ENCODE data around the gene MLLT1. TPM values are rescaled to one million over a fixed set of nuclear protein-coding genes. Genes with fewer than 3 reads are reported as not detected.

MLLT1 gene
- total RNA-seq, 2 donors from 2014 or later, result 49.2 to 52.0 TPM

DNA sequence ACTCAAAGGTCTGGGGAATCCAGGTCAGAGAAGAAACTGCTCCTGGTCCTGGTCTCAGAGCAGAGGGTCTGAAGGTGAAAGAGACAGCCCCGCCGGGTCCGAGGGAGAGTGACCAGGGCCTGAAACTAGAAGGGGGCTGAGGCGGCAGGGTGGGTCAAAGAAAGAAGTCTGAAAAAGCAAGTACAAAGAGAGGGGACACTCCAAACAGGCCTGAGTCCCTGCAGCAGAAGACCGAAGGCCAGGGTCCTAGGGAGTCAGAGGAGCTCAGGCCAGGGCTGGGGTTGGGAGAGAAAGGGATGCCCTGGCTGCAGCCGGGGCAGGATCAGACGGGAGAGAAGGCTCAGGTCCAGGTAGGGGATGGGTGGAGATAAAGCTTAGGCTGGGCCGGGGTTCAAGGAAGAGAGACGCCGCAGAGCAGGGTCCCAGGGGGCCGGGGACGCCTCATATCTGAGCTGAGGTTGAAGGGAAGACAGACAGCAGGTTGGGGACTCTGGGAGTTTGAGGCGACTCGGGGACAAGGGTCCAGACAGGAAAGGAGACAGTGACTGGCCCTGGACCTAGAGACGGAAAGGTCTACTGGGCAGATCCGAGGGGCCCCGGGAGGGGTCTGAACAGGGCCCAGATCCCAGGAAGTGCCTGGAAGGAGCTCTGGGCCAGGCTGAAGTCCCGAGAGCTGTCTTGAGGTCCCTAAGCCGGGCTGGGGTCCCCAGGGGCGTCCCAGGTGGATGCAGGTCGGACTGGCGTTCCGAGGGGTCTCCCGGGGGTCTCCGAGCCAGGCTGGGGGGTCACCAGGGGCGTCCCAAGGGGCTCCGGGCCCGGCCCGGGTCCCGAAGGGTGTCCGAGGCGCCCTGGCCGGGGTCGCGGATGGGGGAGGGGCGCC is 795 bp downstream of the MLLT1 start:
- intact Hi-C loops (cut with DNase I), result no loop called here
- DNase-seq (ENCODE audit: low spot score), result no peak

DNA sequence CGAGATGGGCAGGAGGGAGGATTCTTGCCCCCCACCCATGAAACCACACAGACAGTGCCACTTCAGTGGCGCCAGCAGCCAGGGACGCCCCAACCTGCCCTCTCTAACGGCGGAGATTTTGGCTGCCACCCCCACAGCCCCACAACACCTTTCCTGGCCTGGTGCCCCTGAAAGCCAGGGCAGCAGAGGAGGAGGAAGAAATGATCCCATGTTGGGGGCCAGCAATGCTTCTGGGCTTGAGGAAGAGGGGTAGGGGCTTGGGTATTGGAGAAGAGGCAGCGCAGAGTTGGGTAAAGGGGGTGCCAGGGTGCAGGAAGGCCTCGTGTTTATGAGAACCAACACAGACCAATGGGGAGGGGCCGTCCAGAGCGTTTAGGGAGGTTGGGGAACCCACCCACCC is 1.7 kb downstream of the MLLT1 start:
- intact Hi-C loops (cut with DNase I), result no loop called here
- no peak for DNase-seq (ENCODE audit: low spot score)

DNA sequence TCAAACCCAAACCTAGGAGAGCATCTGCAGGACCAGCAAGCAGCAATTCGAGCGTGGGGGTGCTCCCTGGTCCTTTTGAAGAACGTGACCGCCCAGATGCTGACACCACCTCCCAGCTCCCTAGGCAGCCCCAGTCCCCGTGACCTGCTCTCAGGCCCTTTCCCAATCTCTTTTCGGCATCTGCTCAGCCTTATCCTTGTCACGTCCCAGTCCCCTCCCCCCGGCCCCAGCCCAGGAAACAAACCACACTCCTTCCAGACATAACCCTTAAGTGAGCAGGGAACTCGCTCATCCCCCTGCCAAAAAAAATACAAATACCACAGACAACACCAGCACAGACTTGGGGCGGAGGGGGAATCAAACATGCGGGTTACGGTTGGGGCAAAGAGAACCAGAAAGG is 3.3 kb downstream of the MLLT1 start:
- intact Hi-C loops (cut with DNase I), result no loop called here
- peak; percentile 94 for DNase-seq (ENCODE audit: low spot score)

DNA sequence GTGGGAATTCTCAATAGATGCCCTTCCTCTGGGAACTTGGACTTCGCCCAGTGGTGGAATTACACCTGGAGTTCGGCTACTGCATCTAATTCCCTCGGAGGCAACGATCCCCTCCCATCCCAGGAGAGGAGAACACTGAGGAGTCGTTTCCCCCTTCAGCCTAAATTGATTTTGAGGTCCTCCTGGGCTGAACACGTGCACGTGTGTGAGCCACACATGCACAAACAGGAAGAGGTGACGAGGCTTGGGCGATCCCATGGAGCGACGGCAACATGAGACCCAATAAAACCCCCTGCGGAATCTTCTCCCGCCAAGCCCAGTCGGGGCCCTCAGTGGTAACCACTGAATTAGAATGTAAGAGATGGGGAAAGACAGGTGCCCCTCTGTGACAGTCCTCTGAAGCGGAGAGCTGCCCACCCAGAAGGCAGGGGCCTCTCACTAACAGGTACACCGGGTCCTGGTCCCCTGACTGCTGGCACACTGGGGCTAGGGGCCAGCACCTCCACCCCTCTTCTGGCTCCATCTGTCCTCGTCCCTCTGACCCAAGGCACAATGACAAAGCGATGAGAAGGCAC is 4.5 kb downstream of the MLLT1 start:
- intact Hi-C loops (cut with DNase I), result no loop called here
- DNase-seq (ENCODE audit: low spot score), result peak; percentile 67

DNA sequence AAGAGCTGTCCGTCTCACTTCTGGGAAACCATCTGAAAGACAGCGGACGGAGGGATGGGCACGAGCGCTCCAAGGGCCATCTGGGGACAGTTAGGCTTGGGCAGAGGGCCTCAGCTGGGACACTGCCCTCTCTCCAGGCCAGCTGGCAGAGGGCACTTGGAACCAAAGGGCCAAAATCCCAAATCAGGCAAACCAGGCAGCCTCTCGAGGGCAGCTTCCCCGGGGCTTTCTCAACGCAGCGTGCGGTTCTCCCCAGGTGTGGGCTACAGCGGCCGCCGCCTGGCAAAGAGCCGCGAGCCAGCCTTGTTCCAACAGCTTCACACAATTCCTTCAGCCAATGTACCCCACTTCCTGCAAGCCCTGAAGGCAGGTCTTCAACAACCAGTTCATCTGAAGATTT is 5.0 kb downstream of the MLLT1 start:
- intact Hi-C loops (cut with DNase I), result no loop called here
- DNase-seq (ENCODE audit: low spot score), result no peak

DNA sequence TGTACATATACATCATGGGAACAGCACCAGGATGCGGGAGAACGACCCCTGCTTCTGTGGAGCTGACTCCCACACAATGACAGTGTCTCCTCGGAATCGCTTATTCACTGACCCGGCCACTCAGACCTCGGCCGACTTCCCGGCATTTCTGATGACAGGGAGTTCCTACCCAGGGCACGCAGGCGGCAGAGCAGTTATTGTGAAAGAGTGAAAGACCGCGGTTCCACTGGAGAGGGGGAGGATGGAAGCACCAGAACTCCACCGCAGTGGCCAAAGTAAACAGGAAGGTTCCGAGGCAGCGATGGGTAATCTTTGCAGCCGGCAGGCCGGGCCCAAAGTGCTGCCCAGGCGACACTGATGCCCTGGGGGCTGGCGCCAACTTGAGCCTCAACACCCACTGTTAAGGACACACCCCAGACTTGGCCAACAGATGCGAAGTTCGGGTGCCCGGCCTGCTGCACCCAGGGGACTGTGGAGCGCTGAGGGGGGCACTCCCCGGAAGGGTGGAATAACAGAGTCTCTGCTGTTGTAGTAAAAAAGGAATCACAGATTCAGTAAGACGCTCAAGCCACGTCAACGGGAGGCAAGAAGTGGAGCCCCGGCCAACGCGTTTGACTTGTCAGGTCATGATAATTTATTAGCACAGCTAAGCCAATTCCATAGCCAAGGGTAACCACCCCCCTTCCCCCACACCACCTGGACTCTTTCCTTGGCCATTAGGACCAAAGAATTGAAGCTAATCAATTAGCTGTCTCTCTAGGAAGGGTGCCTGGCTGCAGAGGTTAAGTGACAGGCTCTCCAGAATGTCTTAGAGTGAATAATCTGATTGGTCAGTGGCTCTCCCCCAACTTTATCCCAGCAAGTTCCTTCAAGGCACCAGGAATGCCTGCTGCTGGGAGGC is 5.8 kb downstream of the MLLT1 start:
- DNase-seq (ENCODE audit: low spot score), result peak; percentile 97
- intact Hi-C loops (cut with DNase I), result no loop called here

DNA sequence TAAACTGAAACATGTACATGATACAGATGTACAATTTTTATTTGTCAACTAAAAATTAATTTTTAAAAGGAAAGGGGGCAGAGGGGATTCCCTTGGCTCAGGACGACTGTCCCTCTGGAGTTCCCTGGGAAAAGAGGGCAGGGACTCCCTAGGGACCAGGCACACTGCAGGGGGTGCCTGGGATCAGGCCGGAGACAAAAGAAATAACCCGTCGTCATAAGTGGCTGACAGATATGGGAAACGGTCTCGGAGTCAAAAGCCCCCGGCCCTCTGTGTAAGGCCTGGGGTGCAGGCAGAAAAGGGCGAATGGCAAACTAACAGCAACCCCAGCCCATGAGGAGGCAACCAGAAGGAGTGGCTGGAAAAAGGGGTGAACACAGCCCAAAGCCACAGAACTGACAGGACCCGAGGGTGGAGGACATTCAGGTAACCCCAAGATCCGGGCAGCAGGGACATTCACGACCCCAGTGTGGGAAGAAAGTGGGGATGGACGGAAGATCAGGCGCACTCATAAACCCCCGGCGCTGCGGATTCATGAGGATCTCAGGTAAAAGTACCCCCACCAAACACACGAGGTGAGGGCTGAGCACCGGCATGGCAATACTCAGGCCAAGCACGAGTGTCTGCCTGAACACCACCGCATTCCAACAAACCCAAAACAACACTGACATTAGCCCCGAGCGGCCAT is 6.7 kb downstream of the MLLT1 start:
- intact Hi-C loops (cut with DNase I), result no loop called here
- DNase-seq (ENCODE audit: low spot score), result no peak

DNA sequence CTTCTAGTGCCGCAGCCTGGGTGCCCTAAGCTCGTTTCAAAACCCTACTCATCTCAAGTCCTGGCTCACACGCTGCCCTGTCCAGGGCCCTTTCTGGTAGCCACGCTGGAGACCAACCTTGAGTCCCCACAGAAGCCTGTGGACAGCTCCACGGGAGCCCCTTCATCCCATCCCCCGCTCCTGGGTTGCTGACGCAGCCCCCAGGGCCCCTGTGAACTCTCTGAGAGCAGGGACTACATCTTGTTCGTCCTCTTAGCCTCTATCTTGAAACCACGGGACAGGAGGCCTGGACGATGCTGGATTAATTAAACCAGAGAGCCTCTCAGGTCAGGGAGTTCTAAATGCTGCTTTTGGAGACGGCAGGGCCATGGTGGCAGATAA is 7.4 kb downstream of the MLLT1 start:
- intact Hi-C loops (cut with DNase I), result no loop called here
- no peak for DNase-seq (ENCODE audit: low spot score)

DNA sequence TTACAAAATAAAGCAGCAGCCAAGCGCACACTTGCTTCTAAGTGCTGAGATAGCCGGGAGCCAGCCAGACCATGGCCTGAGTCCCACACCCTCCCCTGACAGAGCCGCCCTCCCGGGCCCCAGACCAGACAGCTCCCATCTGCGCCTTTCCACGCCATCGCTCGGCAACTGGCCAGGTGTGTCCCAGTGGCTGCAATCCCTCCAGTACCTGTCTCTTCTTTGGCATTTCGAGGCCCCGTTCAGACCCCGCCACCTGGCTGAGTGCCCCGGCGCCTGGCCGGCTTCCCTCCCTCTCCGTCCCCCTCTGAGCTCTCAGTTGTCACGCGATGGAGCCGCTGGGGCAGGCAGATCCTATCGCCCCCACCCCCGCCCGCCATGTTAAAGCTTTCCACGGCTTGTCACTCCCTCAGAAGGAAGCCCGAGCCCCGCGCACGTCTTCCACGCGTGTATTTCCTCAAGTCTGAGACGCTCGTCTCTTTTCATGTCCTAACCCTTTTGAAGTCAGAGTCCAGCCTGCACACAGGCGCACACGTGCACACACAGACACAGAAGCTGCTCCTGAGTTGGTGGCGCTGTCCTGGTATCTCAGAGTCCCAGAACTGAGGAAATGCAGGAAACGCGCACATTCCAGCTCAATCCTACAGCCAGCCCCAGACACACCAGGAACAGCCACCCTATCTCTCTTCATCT is 7.9 kb downstream of the MLLT1 start:
- intact Hi-C loops (cut with DNase I), result no loop called here

DNA sequence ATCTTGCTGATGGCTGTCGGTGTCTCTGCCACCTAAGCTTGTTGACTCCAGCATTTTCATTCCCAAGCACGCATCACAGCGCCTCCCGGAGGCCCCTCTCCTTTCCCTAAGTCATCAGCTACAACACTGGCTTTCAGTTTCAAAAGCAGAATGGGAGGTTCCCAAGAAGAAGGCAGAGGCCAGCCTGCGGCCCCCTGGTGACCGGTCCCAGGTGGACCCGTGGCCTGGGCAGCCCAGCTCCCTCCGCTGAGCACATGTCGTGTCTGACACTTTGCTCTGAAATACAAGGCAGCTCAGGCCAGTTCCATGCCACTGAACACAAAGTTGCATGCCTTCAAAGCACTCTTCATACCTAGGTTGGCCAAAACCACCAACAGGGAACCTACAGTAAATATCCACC is 8.5 kb downstream of the MLLT1 start:
- intact Hi-C loops (cut with DNase I), result no loop called here
- DNase-seq (ENCODE audit: low spot score), result peak; percentile 80

More for the DNA sequence above, 7.9 kb downstream of the MLLT1 start:
- DNase-seq (ENCODE audit: low spot score), result peak; percentile 94

DNA sequence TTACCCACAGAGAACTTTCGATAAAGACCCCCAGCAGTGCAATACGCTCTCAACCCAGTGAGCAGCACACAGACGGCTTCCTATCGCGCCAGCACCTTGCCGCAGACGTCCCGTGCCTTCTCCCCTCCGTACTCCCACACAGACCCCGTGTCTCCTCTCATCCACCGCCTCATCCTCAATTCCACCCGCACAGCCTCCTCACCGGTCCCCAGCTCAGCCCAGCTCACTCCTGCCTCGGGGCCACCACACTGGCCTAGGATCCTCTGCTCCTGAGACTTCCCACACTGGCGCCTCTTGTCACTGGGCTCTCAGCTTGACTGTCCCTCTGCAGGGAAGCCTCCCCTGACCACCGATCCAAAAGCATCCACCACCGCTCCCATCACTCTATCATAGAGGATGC is 9.0 kb downstream of the MLLT1 start:
- peak; percentile 62 for DNase-seq (ENCODE audit: low spot score)
- intact Hi-C loops (cut with DNase I), result no loop called here

DNA sequence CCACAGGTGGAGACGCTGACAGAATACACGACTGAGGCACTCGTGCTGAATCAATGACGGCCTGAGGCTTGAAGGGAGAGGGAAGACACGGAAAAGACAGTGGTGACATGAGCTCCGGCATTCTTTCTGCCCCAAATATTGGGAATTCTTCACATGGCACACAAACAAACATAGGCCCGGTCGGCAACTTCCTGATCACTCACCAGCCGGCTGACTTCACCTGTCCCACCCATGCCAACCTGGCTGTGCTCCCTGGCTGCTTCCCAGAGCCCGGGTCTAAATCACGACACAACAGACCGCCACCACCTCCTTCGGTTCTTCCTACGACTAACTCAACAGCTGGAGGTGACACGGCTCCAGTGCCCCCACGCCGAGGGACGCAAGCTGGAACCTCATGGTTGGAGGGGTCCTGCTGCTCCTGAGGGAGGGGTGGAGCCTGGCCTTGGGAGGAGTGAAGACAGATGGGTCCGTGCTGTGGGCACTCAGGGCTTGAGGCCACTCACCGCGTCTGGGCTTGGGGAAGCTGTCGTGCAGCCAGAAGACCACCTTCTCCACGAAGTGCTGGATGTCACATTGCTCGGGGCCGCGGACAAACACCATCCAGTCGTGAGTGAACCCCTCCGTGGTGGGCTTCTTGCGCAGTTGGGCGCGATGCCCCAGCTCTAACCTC is 9.6 kb downstream of the MLLT1 start:
- intact Hi-C loops (cut with DNase I), result no loop called here
- DNase-seq (ENCODE audit: low spot score), result peak; percentile 64

DNA sequence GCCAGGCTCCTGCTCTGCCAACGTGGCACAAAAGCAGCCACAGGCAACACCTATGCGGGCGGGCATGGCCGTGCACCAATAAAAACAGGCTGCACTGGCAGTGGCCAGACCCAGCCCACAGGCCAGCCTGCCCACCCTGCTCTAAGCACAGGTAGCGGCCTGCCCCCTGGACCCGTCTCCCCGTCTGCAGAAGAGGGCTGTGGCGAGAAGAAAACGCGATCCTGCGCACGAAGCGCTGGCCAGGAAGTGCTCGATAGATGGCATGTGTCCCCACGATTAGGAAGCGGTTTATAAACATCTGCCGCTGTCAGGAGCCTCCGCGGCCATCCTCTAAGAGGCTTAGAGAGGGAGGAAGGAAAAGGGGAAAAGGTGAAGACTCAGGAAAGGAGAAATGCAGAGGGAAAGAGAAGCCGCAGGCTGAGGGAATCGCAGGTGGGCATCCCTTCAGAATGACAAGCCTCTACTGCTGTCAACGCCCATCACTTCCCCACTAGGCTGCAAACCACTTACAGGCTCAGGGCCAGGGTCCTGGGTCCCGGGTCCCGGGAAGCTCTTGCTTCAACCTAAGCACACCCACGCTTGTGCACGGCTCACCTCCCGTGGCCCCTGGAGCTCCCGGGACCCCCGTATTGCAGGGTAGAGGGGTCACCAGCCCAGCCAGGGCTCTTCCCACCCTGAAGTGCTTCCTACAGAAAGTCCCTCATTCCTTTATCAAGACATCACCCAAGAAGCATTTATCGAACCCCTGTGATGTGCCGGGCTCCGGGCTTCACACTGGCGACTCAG is 10.5 kb downstream of the MLLT1 start:
- intact Hi-C loops (cut with DNase I), result no loop called here
- peak; percentile 78 for DNase-seq (ENCODE audit: low spot score)

DNA sequence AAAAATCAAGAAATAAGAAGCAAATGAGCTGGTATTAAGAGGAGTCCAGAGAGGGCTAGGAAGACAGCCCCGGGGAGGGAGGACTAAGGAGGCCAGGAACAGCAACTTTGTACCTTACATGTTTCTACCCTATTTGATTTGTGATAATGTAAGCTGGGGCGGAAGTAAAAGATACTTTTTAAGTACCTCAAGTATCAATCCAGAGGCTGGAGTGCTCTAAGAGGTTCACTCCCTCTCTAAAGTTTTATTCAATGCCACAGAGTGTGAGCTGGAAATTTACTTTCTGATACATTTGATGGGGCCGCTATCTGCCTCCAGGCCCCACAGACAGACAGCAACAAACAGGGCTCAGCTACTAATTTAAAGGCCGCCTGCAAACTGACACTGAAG is 11.4 kb downstream of the MLLT1 start:
- intact Hi-C loops (cut with DNase I), result no loop called here
- no peak for DNase-seq (ENCODE audit: low spot score)

DNA sequence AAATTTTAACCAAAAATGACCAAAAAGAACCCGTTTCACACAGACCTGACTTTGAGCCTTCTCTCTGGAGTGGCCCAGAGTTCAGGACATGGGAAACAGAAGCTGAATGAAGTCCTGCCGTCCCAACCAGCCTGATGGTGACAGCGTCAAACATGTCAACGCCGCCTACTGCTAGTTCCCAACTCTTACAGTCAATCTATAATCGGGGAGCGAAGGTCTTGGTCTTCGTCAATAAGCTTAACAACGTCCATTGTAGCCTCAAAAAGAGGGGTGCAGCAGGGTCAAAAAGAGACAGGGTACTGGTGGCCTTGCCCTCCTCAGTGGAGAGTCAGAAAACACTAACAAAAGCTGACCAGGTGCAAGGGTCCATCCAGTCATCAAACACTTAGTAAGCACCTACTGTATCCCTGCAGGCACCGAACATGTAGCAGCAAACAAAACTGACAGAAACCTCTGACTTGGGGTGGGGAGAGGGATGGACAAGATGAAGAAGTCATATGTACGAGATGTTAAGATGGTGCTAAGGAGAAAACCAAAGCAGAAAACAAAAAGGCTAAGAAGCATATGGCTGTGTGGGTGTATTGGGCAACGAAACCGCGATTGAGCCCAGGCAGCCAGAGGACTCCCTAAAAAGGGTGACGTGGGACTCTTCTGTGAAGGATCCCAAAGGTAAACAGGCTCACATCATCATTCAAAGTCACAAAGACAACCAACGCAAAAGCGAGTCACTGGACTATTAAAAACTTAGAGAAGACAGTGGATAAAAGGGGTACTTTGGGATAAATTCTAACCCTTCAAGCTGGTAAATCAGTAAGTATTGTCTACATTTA is 12.0 kb downstream of the MLLT1 start:
- DNase-seq (ENCODE audit: low spot score), result peak; percentile 30
- intact Hi-C loops (cut with DNase I), result no loop called here

DNA sequence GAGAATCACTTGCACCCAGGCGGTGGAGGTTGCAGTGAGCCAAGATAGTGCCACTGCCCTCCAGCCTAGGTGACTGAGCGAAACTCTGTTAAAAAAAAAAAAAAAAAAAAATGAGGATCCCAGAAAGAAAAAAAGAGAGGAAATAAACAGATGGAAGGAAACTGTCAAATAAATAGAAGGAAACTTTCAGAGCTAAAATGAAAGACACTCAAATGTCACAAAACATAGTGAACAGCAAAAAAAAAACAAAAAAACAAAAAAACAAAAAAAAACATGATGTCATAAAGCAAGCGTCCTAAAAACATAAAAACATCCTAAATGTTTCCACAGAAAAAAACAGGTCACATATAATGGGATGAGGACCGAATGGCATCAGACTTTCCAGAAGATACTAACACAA is 15.0 kb downstream of the MLLT1 start:
- intact Hi-C loops (cut with DNase I), result no loop called here

More for the DNA sequence above, 15.0 kb downstream of the MLLT1 start:
- DNase-seq (ENCODE audit: low spot score), result peak; percentile 1
